ENCODE data around the gene CCHCR1. TPM values are rescaled to one million over a fixed set of nuclear protein-coding genes. Genes with fewer than 3 reads are reported as not detected.
"Not testable (repeated sequence)": the region's sequence is repeated elsewhere in the genome, so short reads cannot be mapped to it uniquely, and the experiment has no call there.

CCHCR1 gene
- total RNA-seq, 1 donor from 2014 or later, result 14.7 TPM

DNA sequence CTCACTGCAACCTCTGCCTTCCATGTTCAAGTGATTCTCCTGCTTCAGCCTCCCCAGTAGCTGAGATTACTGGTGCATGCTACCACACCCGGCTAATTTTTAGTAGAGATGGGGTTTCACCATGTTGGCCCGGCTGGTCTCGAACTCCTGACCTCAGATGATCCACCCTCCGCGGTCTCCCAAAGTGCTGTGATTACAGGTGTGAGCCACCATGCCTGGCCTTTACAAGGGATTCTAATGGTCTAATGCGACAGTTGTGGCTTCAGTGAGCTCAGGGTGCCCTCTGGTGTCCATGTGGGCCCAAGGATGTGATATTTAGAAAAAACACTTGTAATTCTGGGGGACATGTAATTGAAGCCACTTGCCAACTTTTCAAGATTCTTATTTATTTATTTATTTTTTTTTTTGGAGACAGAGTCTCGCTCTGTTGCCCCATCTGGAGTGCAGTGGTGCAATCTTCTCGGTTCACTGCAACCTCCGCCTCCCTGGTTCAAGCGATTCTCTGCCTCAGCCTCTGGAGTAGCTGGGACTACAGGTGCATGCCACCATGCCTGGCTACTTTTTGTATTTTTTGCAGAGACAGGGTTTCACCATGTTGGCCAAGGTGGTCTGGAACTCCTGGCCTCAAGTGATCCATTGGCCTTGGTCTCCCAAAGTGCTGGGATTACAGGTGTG is 35.0 kb upstream of the CCHCR1 start:
- H3K4me3 ChIP-seq, H3K27me3 ChIP-seq, H3K9me3 ChIP-seq, H3K36me3 ChIP-seq, H3K4me1 ChIP-seq, H3K27ac ChIP-seq: not testable (repeated sequence)
- TF ChIP-seq, protein P1, sequence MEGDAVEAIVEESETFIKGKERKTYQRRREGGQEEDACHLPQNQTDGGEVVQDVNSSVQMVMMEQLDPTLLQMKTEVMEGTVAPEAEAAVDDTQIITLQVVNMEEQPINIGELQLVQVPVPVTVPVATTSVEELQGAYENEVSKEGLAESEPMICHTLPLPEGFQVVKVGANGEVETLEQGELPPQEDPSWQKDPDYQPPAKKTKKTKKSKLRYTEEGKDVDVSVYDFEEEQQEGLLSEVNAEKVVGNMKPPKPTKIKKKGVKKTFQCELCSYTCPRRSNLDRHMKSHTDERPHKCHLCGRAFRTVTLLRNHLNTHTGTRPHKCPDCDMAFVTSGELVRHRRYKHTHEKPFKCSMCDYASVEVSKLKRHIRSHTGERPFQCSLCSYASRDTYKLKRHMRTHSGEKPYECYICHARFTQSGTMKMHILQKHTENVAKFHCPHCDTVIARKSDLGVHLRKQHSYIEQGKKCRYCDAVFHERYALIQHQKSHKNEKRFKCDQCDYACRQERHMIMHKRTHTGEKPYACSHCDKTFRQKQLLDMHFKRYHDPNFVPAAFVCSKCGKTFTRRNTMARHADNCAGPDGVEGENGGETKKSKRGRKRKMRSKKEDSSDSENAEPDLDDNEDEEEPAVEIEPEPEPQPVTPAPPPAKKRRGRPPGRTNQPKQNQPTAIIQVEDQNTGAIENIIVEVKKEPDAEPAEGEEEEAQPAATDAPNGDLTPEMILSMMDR (IDR thresholded peaks at IDR 0.05), result peak; percentile 51 to 65 (median 59)
- intact Hi-C loops (cut with DNase I), result loop anchor here (1.0 kb wide), 1 partner anchor 55 kb away; no protein-coding TSS in a partner anchor
- peak in 1 of 2 donors; percentile 82 for DNase-seq (ENCODE audit: low spot score in 2 of 2)

- Histone ChIP-seq H3K4me1 (no peaks in the 10 kb centered on the region), H3K36me3 (no peaks in the 10 kb centered on the region), H3K27me3 (no peaks in the 10 kb centered on the region), H3K27ac (no peak overlapping the region), H3K4me3 (no peak overlapping the region), H3K9me3 (no peaks in the 10 kb centered on the region)
- TF ChIP-seq, protein P1 (IDR thresholded peaks at IDR 0.05), result no peak
- intact Hi-C loops (cut with DNase I), result no loop called here
- DNase-seq (ENCODE audit: low spot score in 2 of 2), result no peak
Observed at GRCh38 chr6:31190488-31190887, 32.9 kb upstream of the CCHCR1 start.

GRCh38 chr6:31189223-31189622 is 31.6 kb upstream of the CCHCR1 start:
- intact Hi-C loops (cut with DNase I); H3K36me3 ChIP-seq; H3K4me1 ChIP-seq; H3K27ac ChIP-seq; DNase-seq (ENCODE audit: low spot score in 2 of 2); H3K27me3 ChIP-seq; H3K4me3 ChIP-seq; H3K9me3 ChIP-seq: not testable (repeated sequence)

DNA sequence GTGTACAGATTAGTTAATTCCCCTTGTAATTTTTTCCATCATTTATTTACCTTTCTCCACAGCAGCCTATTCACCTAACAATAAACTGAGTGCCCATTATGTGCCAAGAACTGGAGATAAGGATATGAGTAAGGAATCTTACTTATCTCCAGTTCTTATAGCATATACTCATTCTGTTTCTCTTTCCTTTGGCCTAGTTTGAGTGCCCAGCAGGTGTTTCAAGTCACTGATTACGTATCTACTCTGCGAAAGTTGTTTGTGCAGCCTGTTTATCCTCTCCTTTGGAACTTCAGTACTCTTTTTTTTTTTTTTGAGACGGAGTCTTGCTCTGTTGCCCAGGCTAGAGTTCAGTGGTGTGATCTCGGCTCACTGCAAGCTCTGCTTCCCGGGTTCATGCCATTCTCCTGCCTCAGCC is 30.2 kb upstream of the CCHCR1 start:
- H3K36me3 ChIP-seq, result no peaks in the 10 kb centered on the region
- TF ChIP-seq, protein P1 (IDR thresholded peaks at IDR 0.05), result no peak
- no peak overlapping the region for H3K4me3 ChIP-seq
- no peaks in the 10 kb centered on the region for H3K9me3 ChIP-seq
- H3K4me1 ChIP-seq, result no peaks in the 10 kb centered on the region
- no peak for DNase-seq (ENCODE audit: low spot score in 2 of 2)
- H3K27me3 ChIP-seq, result no peaks in the 10 kb centered on the region
- no peak overlapping the region for H3K27ac ChIP-seq
- intact Hi-C loops (cut with DNase I), result no loop called here

DNA sequence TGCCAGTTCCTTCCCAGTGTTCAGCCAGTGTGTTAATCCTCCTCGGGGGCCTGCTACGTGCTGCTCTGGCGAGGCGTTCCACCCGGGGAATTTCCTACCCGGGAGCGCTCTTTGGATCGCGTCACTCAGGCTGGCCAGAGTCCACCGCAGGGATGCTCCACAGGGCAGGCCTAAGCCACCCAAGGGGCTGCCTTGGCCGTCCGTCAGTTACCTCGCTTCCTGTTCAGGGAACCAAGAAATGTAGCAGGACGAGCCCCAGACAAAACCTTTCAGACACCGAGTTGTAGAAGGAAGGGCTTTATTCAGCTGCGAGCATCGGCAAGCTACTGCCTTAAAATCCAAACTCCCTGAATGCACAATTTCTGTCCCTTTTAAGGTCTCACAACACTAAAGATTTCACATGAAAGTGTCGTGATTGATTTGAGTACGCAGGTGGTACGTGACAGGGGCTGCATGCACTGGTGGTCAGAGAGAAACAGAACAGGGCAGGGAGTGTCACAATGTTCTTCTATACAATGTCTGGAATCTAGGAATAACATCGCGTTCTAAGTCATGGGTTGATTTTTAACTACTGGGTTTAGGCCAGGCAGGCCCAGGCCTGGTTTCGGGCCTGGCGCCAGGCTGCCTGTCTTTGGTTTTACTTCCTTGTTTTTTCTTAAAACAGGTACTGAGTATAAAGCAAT is 28.6 kb upstream of the CCHCR1 start:
- DNase-seq (ENCODE audit: low spot score in 2 of 2), result no peak
- TF ChIP-seq, protein P1 (IDR thresholded peaks at IDR 0.05), result no peak
- H3K36me3 ChIP-seq, result no peaks in the 10 kb centered on the region
- H3K27me3 ChIP-seq, result no peaks in the 10 kb centered on the region
- H3K4me3 ChIP-seq, result peak overlapping the region in 1 of 2 donors; percentile 33
- no peaks in the 10 kb centered on the region for H3K9me3 ChIP-seq
- H3K27ac ChIP-seq, result peak overlapping the region; percentile 67 to 69
- no peaks in the 10 kb centered on the region for H3K4me1 ChIP-seq
- intact Hi-C loops (cut with DNase I), result no loop called here

GRCh38 chr6:31185695-31186051 is 28.1 kb upstream of the CCHCR1 start:
- H3K4me1 ChIP-seq; H3K27me3 ChIP-seq; H3K36me3 ChIP-seq; H3K9me3 ChIP-seq; intact Hi-C loops (cut with DNase I); DNase-seq (ENCODE audit: low spot score in 2 of 2): not testable (repeated sequence)
- Histone ChIP-seq H3K27ac (peak overlapping the region; percentile 67 to 69), H3K4me3 (peak overlapping the region in 1 of 2 donors; percentile 33)

DNA sequence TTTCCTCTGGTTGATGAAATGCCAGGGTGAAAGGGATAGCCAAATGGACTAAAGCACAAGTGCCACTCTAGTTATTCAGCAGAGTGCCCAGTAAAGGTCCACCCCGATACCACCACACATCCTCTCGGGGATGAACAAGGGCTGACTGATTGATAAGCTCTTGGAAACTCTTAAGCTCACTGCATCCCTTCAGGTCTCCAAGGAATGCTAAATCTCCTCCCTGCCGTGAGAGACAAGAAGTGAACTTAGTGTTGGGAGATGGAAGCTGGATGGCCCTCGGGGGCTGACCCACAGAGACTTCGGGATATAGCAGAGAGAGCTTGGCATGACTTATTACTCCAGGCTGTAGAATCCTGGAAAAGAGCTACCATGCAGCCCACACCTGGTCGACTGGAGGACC is 26.3 kb upstream of the CCHCR1 start:
- H3K4me1 ChIP-seq; H3K9me3 ChIP-seq; intact Hi-C loops (cut with DNase I); H3K36me3 ChIP-seq; H3K27me3 ChIP-seq; H3K27ac ChIP-seq; H3K4me3 ChIP-seq; DNase-seq (ENCODE audit: low spot score in 2 of 2): not testable (repeated sequence)

GRCh38 chr6:31183287-31183686 is 25.7 kb upstream of the CCHCR1 start:
- H3K9me3 ChIP-seq; H3K4me1 ChIP-seq; H3K27me3 ChIP-seq; H3K36me3 ChIP-seq; H3K4me3 ChIP-seq; H3K27ac ChIP-seq; intact Hi-C loops (cut with DNase I); DNase-seq (ENCODE audit: low spot score in 2 of 2): not testable (repeated sequence)
